Caki2 (cell line): ENCODE measurements around the gene MUC22. TPM values are rescaled to one million over a fixed set of nuclear protein-coding genes. Genes with fewer than 3 reads are reported as not detected.
"Not testable (repeated sequence)": the region's sequence is repeated elsewhere in the genome, so short reads cannot be mapped to it uniquely, and the experiment has no call there.

ENCODE experiments used
- DNase-seq: peaks from one replicate; pipeline ENCODE4 v3.0.0-alpha.2; 2015; ENCODE audit warnings: low read depth
- in situ Hi-C: cut with HindIII; loops from 2 replicates; pipeline ENCODE4 v1.10.0; 2016; ENCODE audit warnings: low sequenced_read_pairs, low pct_unique_long_range_greater_than_20kb, mixed read lengths
- total RNA-seq: library from RNA; depleted of rRNA; stranded (reverse); fragments of >200 nt; shearing (Covaris generic); gene quantifications from 2 replicates; pipeline ENCODE4 v1.2.3, GENCODE V29; 2014; ENCODE audit warnings: low replicate concordance

Gene MUC22
- total RNA-seq, 1 experiment from 2014 or later: not detected

- DNase-seq, in situ Hi-C loops: not testable (repeated sequence)
These were observed 11.6 kb downstream of the MUC22 start for GRCh38 chr6:31021705-31022531.

DNA sequence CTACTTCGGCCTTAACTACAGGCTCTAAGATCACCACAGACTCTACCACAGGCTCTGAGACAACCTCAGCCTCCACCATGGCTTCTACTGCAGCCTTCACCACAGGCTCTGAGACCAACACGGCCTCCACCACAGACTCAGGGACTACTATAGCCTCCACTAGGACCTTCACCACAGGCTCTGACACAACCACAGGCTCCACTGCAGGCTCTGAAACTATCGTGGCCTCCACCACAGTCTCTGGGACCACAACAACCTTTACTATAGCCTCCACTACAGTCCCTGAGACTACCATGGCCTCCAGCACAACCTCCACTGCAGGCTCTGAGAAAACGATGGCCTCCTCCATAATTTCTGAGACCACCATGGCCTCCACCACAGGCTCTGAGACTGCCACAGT lies 15.3 kb downstream of the MUC22 start:
- DNase-seq: no peak
- in situ Hi-C loops: no loop called here

GRCh38 chr6:31031095-31031494 lies 20.8 kb downstream of the MUC22 start:
- in situ Hi-C loops: no loop called here
- no peak for DNase-seq

DNA sequence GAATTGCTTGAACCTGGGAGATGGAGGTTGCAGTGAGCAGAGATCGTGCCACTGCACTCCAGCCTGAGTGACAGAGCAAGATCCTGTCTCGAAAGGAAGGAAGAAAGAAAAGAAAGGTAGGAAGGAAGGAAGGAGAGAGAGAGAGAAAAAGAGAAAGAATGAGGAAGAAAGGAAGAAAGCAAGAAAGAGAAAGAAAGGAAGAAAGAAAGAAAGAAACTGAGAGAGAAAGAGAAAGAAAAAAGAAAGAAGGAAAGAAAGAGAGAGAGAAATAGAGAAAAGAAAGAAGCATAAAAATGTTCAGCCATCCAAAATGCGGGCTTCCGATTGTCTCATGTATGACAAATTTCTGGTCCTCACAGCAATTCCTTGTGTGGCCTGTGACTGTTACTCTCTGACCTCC lies 22.8 kb downstream of the MUC22 start:
- no peak for DNase-seq
- in situ Hi-C loops: no loop called here

- no peak for DNase-seq
- in situ Hi-C loops: no loop called here
These were observed 25.7 kb downstream of the MUC22 start for GRCh38 chr6:31035862-31036497.

DNA sequence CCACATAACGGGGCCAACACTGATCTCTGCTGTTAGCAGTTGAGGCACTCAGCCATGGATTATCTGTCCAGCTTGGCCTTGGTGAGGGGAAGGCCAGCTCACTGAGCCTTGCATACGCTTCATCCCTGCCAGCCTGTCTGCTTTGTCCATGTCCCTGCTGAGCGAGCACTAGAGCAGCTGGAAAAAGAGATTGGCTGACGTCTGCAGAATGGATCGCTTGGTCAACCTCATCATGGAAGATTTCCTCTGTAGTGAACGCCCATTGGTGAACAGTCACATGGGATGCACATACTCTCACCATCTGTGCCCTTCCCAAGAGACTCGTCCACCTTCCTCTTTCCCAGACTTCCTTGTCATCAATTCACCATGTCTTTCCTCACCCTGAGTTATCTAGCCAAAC lies 26.9 kb downstream of the MUC22 start:
- in situ Hi-C loops: no loop called here
- DNase-seq: no peak

- in situ Hi-C loops: no loop called here
- peak; percentile 47 for DNase-seq
These were observed 27.4 kb downstream of the MUC22 start for GRCh38 chr6:31037682-31038081.

DNA sequence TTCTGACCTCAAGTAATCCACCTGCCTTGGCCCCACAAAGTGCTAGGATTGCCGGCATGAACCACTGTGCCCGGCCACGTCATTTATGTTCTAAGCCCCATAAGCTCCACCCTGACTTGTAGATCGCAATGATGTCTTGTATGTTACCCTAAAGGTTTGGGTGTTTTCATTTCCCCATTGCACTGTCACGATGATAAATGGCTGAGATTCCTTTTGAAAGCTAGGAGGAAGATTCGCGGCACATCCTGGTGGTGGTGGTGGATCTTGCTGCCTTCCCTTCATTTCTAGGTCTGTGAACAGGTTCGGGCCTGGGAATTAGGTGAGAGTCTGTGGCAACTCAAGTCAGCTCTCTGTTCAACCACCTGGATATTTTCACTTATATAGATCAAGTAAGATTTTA lies 28.3 kb downstream of the MUC22 start:
- in situ Hi-C loops: no loop called here
- no peak for DNase-seq

DNA sequence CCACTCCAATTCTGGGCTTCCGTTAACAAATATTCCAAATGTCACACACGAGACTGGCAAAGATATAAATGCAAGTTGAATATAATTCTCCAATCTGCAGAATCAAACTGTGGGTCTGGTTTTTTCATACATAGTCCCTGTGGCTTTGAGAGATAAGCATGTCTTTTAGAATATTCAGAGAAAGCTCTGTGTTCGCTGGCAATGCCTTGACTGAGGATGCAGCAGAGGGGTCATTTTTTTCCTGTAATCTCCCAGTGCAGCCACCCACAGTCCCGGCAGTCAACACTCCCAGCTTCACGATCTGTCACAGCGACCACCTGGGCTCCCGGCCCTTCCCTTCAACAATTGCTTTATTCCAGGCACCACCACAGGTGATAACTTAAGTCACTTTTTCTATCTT lies 30.5 kb downstream of the MUC22 start:
- in situ Hi-C loops: no loop called here

DNA sequence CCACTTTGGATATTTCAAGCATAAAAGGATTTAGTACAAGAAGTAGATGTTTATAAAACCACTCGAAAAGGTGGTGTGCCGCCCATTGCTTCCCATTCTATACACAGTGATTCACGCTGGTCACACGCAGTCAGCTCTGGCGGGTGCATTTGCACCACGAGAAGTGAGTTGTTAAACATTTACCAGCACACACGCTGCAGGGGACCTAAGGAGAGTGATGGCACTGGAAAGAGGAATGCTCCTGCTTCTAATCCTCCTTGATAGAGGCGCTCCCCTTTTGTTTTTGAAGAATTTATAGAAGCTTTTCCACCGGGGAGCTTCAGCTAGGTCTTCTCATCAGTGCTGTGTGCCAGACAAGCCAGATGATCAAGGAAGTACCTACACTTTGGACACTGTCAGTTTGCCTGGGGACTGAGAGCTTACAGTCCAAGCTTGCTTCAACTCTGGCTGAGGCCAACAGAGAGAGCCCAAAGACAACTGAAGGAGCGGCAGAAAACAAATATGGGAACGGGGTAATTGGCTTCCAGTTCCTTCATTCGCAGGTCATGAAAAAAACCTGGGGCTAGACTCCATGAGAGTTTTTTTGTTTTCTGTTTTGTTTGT lies 31.2 kb downstream of the MUC22 start:
- in situ Hi-C loops: no loop called here
- DNase-seq: peak; percentile 87

More for the DNA sequence above, 30.5 kb downstream of the MUC22 start:
- no peak for DNase-seq

- DNase-seq: peak; percentile 59
These were observed 32.5 kb downstream of the MUC22 start for GRCh38 chr6:31042806-31043205.

DNA sequence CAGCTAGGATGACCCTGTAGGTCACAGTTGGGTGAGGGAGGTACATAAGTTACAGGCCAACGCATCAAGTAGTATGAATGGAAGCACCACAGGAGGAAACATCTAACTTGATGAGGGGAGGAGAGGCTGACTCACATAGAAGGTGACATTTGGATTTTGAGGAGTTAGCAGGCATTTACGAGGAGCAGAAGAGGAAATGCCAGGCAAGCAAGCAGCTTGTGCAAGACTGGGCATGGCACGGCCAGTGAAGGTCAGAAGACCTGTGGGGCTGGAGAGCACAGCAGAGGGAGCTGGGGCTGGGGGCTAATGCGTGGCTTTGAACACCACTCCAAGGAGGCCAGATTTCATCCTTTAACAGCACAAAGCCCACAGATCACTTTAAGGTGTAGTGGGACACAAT lies 37.8 kb downstream of the MUC22 start:
- in situ Hi-C loops: no loop called here
- no peak for DNase-seq

More at GRCh38 chr6:31042806-31043205, 32.5 kb downstream of the MUC22 start:
- in situ Hi-C loops: no loop called here

- DNase-seq: no peak
These were observed 39.2 kb downstream of the MUC22 start for GRCh38 chr6:31049518-31049917.

GRCh38 chr6:31053187-31053586 lies 42.9 kb downstream of the MUC22 start:
- DNase-seq, in situ Hi-C loops: not testable (repeated sequence)

More at GRCh38 chr6:31049518-31049917, 39.2 kb downstream of the MUC22 start:
- in situ Hi-C loops: no loop called here

GRCh38 chr6:31053873-31054272 lies 43.6 kb downstream of the MUC22 start:
- in situ Hi-C loops: no loop called here
- no peak for DNase-seq

- in situ Hi-C loops: no loop called here
- DNase-seq: no peak
These were observed 45.2 kb downstream of the MUC22 start for GRCh38 chr6:31055441-31055840.

- no peak for DNase-seq
- in situ Hi-C loops: no loop called here
These were observed 47.2 kb downstream of the MUC22 start for GRCh38 chr6:31057426-31058003.

DNA sequence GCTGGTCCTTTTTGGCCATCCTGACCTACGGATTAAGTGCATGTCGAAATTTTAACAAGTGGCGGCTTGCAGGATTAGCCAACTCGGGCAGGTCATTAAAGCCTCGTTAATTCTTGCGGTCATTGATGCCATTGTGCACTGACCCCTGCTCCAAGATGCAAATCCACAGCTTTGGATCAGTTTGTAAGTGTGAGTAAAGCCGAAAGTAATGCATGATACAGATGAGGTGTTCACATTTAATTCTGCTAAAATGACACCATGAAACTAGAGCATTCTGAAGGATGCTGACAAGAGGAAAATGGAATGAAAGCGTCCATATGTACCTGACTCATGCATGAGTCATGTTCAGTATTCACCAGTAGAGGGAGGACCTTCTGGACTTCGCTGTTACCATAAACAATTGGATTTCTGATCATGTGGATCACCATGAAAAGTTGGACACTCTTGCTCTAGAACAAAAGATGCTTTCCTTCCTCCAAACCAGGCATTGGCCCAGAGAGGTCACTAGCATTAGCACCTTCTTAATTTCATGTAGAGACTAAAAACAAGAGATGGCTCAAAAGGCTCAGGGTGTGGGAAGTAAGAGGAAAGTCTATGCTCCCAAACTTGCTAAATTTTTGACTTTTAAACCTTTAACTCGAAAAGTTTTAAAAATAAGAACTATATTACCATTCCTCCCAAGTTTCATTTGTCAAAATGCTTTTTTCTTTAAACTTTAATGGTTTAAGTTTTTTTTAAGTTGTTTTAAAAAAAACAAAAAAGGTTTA lies 48.0 kb downstream of the MUC22 start:
- in situ Hi-C loops: no loop called here
- DNase-seq: peak; percentile 91
